Urinary bladder (tissue), 4 donors: Measurements from ENCODE around the gene CACNA1C. TPM values are rescaled to one million over a fixed set of nuclear protein-coding genes. Genes with fewer than 3 reads are reported as not detected.

ENCODE experiments used
- DNase-seq: peaks from one replicate; pipeline ENCODE4 v3.0.0-alpha.2; 2015; ENCODE audit errors: extremely low spot score
- H3K27ac ChIP-seq: one replicate; pipeline ENCODE4 v1.5.1; 2013; ENCODE audit warnings: low read depth, mild to moderate bottlenecking, moderate library complexity
- H3K36me3 ChIP-seq: one replicate; pipeline ENCODE4 v1.6.1; 2013; ENCODE audit warnings: mild to moderate bottlenecking, moderate library complexity; ENCODE audit not compliant: insufficient read depth
- H3K4me1 ChIP-seq: one replicate; pipeline ENCODE4 v1.6.1; 2013; ENCODE audit warnings: mild to moderate bottlenecking, moderate library complexity; ENCODE audit not compliant: insufficient read depth
- H3K4me3 ChIP-seq: one replicate; pipeline ENCODE4 v1.5.1; 2013; ENCODE audit warnings: low read depth, low read length
- WGBS: extraction: QIAGEN DNeasy Blood & Tissue Kit; methylation state at CpG from one replicate; pipeline ENCODE4 v1.1.7; 2013; 5-methylcytosine and 5-hydroxymethylcytosine counted together
- polyA plus RNA-seq: library from polyadenylated mRNA; stranded (reverse); fragments of 200-250 nt; gene quantifications from one replicate; pipeline ENCODE4 v1.2.3, GENCODE V29; 2013
- total RNA-seq: library from RNA; depleted of rRNA; stranded (reverse); fragments of >200 nt; gene quantifications from one replicate; pipeline ENCODE4 v1.2.3, GENCODE V29; 2014
- donor health status: healthy with polysubstance abuse.
- donor health status: healthy.

The CACNA1C gene
- total and polyA plus RNA-seq, 2 donors, result 25.7 to 34.5 TPM

DNA sequence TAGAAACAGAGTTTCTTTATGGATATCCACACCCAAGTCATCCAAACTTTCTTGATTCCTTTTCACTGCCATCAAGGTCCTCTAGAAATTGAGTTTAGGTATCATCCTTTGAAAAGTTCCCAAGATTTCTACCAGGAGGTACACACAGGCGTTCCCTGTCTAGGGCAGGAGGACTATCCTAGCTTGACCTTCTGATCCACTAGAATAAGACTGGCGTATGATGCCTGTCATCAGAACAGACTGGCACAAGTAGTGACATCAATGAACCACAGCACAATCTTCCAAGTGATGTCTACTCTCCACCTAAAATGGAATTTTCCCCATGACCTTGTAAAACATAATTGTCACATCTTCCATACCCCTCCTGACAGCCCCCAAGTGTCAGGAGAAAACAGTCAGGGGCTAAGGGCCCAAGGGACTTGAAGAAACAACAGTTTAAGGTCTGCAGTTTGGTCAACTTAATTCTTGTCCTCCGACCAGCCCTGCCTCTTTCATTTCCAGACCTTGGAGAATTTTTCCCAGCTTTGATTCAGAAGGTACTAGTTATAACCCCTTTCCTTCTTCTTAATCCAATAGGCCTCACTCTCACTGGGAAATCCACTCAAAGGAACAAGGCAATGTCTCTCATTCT, 641.3 kb downstream of the CACNA1C start:
- Histone ChIP-seq H3K36me3 (no peaks in the 10 kb centered on the region), H3K27ac (no peak overlapping the region), H3K4me1 (no peaks in the 10 kb centered on the region), H3K4me3 (no peak overlapping the region)
- 94% methylated on average over 3 of the region's 3 CpGs for WGBS
- DNase-seq, result no peak

DNA sequence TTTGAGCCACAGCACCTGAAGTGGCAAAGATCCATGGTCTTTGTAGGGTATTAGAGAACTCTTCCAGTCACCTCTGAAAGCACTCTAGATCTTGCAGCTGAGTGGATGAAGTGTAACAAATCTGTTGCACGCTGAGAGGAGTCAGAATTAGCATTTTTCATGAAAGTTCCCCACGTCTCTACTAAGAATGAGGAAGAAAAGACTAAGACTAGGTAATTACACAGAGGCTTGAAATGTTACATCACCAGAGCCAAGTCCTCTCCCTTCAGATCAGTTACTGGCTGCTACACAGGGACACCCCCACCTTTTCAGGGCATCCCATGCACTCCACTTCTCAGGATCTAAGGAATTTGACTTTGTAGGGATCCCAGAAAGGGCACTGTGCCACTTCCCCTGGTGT, 643.3 kb downstream of the CACNA1C start:
- H3K4me3 ChIP-seq, result no peak overlapping the region
- no peaks in the 10 kb centered on the region for H3K36me3 ChIP-seq
- no peak for DNase-seq
- H3K27ac ChIP-seq, result no peak overlapping the region
- 74% methylated on average over 2 of the region's 2 CpGs for WGBS
- no peaks in the 10 kb centered on the region for H3K4me1 ChIP-seq

DNA sequence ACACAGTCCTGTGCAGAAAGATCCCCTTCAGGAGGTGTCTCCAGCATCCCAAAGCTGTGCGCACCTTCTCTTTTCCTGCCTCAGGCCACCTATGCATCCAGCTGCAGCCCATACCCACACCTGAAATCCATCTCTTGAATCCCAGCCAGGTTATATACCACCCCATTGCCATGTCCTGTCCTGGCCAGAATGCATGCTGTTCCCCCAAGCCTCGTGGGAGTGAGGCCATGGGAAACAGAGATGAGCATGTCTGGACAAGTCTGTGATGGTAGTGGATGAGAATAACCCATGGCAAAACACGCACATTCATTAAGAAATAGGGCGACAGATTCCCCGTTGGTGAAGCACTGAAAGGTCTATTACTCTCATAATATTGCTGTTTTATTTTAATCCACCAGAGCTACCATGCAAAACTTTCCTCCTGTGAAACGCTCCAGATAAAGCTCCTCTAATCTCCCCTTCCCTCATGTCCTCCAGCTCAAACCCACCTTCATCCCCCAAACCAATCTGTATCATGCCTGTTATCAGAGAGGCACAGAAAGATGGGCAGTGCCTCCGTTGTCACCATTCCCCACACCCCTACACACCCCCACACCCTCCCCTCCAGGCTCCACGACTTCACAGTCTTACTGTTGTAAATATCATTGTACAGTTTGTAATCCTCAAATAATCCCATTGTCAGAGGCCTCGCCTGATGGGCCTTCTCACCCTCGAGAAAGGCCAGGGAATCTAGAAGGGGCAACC, 644.4 kb downstream of the CACNA1C start:
- DNase-seq, result no peak
- H3K4me3 ChIP-seq, result no peak overlapping the region
- no peak overlapping the region for H3K27ac ChIP-seq
- H3K4me1 ChIP-seq, result no peaks in the 10 kb centered on the region
- WGBS, result 71% methylated on average over 10 of the region's 10 CpGs
- no peaks in the 10 kb centered on the region for H3K36me3 ChIP-seq

DNA sequence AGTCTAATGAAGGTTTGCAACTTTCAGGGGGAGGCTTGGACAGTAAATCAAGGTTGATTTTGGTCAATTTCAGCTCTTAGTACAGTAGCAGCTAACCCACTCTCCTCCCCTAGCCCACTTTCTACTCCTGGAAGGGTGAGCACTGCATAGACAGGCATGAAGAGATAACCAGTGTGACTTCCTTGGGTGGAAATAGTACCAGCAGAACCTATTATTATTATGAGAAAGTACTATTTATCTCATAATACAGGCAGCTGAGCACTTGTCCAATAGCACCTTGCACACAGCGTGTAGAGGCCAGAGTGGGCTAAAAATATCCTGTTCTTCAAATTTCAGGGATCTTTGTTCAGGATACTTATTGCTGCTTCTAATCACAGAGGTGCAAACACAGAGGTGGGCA, 645.8 kb downstream of the CACNA1C start:
- WGBS, result 83% methylated on average over 1 of the region's 1 CpG
- DNase-seq, result no peak

DNA sequence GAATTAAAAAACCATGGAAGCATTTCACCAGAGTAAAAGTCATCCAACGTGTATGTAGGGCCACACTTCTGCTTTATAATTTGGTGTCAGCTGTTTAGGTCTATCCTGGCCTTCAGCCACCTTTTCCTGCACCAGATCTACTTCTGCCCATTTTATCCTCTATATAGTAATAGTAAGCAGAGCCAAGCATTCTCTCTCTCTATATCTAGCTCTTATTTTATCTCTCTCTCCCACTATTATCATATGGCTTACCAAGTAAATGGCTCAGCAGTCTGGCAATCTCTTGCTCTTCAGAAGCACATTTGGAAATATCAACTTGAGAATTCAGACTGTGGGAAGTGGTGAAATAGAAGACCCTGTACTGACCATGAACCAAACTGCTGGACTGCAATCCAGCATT, 657.9 kb downstream of the CACNA1C start:
- Histone ChIP-seq H3K4me1 (no peaks in the 10 kb centered on the region), H3K36me3 (no peaks in the 10 kb centered on the region), H3K27ac (no peak overlapping the region), H3K4me3 (no peak overlapping the region)
- no peak for DNase-seq
- 29% methylated on average over 1 of the region's 1 CpG for WGBS

More for the DNA sequence above, 645.8 kb downstream of the CACNA1C start:
- H3K36me3 ChIP-seq, result no peaks in the 10 kb centered on the region
- H3K4me3 ChIP-seq, result no peak overlapping the region
- no peaks in the 10 kb centered on the region for H3K4me1 ChIP-seq
- H3K27ac ChIP-seq, result no peak overlapping the region

DNA sequence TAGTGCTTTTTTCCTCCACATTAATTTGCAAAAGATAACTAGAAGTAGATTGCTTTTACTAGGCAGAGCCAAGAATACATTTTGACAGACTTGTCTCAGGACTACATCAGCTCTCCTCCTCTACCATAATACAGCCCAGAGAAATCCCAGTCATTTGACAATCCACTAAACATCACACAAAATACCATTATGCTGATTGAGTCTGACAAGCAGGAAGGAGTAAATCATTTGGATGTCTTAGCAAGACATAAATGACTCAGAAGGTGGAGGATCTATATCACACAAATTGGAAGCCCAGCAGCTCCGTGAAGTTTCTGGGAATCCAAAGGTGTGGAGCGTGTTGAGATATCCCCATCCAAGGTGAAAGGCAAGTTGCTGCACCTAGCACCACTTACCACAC, 666.6 kb downstream of the CACNA1C start:
- no peak for DNase-seq
- Histone ChIP-seq H3K4me1 (no peaks in the 10 kb centered on the region), H3K27ac (no peak overlapping the region), H3K36me3 (no peaks in the 10 kb centered on the region), H3K4me3 (no peak overlapping the region)
- 74% methylated on average over 2 of the region's 2 CpGs for WGBS

DNA sequence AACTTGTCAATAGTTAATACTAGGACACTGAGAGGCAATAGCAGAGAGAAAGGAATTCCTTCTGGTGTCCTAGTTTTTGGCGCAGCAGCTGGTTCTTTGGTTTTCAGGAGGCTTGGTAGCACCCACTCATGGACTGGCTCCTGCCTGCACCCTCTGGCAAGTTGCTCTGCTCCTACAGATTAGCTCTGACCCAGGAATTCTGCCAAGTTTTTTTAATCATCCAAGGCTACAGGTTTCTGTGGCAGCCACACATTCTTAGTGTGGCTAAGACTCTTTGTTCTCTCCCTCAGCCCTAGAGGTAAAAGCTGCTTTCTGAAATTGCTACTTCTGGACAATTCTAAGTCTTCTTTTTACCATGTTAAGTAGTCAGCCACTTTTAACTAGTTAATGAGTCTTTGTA, 670.0 kb downstream of the CACNA1C start:
- H3K4me3 ChIP-seq, result no peak overlapping the region
- H3K36me3 ChIP-seq, result no peaks in the 10 kb centered on the region
- WGBS, result 94% methylated on average over 1 of the region's 1 CpG
- H3K4me1 ChIP-seq, result no peaks in the 10 kb centered on the region
- no peak overlapping the region for H3K27ac ChIP-seq
- no peak for DNase-seq

DNA sequence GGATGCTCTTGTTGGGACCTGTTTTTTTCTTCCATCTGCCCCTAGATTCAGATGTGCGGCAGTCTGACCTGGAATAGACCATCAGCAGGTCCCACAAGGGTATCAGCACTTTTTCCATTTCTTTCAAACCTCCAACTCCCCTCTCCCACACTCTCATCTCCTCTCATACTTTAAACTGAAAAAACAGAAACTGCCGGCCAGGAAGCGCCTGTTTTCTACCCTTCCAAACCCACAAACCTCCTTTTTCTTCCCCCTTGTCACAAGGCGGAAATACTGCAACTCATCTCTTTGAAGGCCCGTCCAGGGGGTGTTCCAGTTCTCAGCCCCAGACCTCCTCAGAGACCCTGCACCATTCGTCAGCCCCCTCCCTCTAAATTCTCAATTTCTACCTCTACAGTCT, 679.5 kb downstream of the CACNA1C start:
- no peaks in the 10 kb centered on the region for H3K4me1 ChIP-seq
- H3K36me3 ChIP-seq, result no peaks in the 10 kb centered on the region
- WGBS, result 70% methylated on average over 6 of the region's 6 CpGs

DNA sequence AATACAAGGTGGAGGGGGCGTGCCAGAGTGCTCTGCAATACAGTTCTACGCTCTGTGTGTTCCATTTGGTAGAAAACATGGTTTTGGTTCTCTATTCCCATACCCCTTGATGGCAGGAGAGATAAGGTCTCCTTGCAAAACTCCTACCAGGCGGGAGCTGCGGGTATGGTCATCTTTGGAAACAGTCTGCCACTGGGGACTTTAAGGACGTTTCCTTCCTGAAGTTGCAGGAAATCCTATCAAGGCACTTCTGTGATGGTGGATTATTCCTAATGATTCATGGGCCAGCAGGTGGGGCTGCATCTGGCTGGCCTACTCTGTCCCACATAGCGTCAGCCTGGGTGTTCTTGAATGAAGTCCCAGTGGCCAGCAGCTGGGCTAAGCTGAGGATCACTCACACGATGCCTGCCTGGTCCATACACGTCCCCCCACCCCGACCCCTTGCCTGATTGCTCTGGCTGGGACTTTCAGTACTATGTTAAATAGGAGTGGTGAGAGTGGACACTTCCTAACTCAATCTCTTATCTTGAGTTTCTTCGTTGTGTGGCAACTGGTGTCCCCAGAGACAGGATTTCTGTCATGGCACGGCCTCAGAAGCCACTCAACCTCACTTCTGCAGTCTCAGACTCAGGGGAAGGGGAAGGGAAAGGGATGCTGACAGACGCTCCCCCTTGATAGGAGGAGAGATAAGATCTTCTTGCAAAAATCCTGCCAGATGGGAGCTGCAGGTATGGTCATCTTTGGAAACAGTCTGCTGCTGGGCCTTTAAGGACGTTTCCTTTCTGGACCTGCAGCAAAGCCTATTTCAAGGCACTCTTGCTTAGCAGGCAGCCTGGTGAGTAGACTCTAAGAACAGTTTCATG, 680.9 kb downstream of the CACNA1C start:
- WGBS, result 52% methylated on average over 13 of the region's 13 CpGs
- Histone ChIP-seq H3K4me1 (no peaks in the 10 kb centered on the region), H3K4me3 (no peak overlapping the region), H3K36me3 (no peaks in the 10 kb centered on the region), H3K27ac (no peak overlapping the region)
- DNase-seq, result no peak

More for the DNA sequence above, 679.5 kb downstream of the CACNA1C start:
- DNase-seq, result no peak
- H3K27ac ChIP-seq, result no peak overlapping the region
- no peak overlapping the region for H3K4me3 ChIP-seq

DNA sequence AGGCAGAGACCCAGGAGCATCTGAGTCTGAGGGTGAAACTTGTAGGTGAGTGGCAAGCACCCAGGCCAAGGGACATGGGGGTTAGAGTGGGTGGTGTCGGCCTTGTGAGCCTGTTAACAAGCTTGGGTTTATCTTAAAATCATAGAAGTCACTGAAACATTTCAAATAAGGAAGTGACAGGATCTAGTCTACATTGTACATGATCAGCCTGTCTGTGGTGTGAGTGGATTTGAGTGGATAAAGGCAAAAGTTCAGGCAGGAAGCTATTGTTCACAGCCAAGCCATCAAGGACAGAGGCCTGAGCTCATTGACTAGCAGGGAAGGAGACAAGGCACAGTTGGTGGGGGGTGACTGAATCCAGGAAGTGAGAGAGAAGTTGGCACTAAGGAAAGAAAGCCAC, 682.6 kb downstream of the CACNA1C start:
- no peak for DNase-seq
- Histone ChIP-seq H3K27ac (no peak overlapping the region), H3K4me3 (no peak overlapping the region), H3K4me1 (no peaks in the 10 kb centered on the region), H3K36me3 (no peaks in the 10 kb centered on the region)
- WGBS, result 71% methylated on average over 1 of the region's 1 CpG

DNA sequence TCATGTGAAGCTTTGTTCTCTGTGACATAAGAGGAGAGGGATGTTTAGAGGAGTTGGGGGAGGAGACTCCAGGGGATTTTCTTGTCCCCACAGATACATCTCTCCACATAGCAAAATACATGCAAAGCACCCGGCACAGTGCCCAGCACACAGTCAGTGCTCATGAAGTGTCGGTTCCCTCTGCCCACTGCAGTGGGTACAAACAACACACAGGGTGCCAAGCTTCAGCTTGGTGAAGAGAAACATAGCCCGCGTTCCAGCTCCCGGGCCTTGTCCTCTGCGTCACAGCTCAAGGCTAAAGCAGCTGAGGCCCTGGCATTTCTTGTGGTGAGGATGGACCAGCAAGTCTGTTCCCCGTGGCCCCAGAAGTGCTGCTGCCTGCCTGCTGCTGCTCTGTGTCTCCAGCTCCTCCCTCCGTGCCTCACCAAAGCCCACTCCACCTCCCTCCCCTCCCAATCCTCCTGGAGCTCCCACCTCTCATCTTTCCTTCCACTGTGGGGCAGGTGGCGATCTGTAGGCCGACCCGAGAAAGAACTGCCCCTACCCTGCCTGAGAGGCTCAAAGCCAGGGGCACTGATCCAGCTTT, 685.0 kb downstream of the CACNA1C start:
- 68% methylated on average over 11 of the region's 11 CpGs for WGBS
- no peak for DNase-seq
- no peaks in the 10 kb centered on the region for H3K36me3 ChIP-seq
- H3K4me3 ChIP-seq, result no peak overlapping the region
- H3K27ac ChIP-seq, result no peak overlapping the region
- no peaks in the 10 kb centered on the region for H3K4me1 ChIP-seq

DNA sequence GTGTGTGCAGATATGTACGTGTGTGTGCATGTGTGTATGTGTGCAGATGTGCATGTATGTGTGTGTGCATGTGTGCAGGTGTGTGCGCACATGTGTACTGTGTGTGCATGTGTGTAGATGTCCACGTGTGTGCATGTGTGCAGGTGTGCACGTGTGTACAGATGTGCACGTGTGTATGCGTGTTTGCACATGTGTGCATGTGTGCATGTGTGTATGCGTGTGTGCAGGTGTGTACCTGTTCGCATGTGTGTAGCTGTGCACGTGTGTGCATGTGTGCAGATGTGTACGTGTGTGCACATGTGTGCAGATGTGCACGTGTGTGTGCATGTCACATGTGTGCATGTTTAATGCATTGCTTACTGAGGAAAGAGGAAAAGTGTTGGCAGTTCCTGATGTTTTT, 686.3 kb downstream of the CACNA1C start:
- Histone ChIP-seq H3K4me1 (no peaks in the 10 kb centered on the region), H3K36me3 (no peaks in the 10 kb centered on the region), H3K27ac (no peak overlapping the region), H3K4me3 (no peak overlapping the region)
- 81% methylated on average over 11 of the region's 11 CpGs for WGBS
- no peak for DNase-seq

DNA sequence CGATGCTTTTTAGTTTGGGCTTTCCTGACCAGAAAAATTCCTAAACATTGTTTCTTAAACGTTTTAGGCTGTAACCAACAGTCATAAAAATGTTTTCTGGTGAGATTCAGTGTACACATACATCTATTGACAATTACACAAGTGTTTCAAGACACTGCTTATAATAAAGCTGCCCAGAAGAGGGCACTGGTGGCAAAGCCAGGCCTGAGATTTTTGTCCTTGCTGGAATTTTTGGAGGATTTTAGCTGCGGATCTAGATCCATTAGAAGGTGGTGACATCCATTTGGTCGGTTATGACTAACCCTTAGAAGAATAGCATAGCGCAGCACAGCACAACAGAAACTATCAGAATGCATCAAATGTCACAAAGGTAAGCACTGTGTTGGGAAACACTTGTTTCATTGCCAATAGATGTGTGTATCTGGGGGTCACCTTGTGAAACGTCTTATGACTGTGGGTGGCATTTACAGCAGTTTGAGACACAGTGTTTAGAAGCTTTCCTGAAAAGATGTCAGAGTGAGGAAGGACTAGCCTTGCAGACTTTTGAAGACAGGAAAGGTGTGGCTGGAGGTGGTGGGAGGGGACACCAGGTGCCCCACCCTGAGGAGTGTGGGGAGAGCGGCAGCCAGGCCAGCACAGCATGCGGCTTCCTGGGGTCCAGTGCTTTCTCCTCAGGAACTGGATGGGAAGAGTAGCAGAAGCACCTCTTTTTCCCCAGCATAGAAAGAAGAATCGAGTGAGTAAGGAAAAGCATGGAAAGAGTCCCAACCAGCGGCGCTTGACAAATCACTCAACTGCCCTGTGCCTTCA, 687.2 kb downstream of the CACNA1C start:
- no peak for DNase-seq
- WGBS, result 49% methylated on average over 11 of the region's 11 CpGs
- no peaks in the 10 kb centered on the region for H3K36me3 ChIP-seq
- no peak overlapping the region for H3K4me3 ChIP-seq
- H3K4me1 ChIP-seq, result no peaks in the 10 kb centered on the region
- no peak overlapping the region for H3K27ac ChIP-seq
